ENCODE measurements around the gene ADD1.

DNA sequence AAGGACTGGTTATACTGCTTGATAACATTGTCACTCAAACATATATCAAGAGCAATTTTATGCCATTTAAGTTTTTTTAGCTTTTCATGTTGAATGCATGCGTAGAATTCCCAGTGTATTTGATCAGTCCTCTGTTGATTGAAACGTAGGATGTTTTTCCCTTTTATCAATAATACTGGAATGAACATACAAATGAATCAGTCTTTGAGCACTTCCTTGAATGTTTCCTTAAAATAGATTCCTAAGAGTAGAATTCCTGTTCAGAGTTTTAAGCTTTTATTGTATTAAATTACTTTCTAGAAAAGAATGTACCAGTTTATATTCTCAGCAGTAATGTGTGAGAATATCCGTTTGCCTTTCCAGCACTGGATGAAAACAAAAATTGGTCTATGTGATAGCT is 37.8 kb downstream of the ADD1 start:
- no peak for TF ChIP-seq ATF3 (IDR thresholded peaks at IDR 0.05)
- no peak for TF ChIP-seq FOXA1 (IDR thresholded peaks at IDR 0.05)
